ENCODE measurements around the gene TOMM34.

The TOMM34 gene

GRCh38 chr20:44960103-44960852 lies at the start of gene TOMM34:
TOMM34 (minus strand) TSS chr20:44960397; CDS start chr20:44960333, 64 bp downstream.
- peak; percentile 96 for DNase-seq

GRCh38 chr20:45008521-45009049 lies 48.4 kb upstream of the TOMM34 start:
- no peak for DNase-seq

- no peak for DNase-seq
Measured at GRCh38 chr20:44997668-44998067, 37.5 kb upstream of the TOMM34 start.

- no peak for DNase-seq
Measured at GRCh38 chr20:44997171-44997570, 37.0 kb upstream of the TOMM34 start.

GRCh38 chr20:44993343-44993742 lies 33.1 kb upstream of the TOMM34 start:
- no peak for DNase-seq

GRCh38 chr20:44990957-44991356 lies 30.8 kb upstream of the TOMM34 start:
- no peak for DNase-seq

- DNase-seq = peak; percentile 58
Measured at GRCh38 chr20:44990425-44990824, 30.2 kb upstream of the TOMM34 start.

- no peak for DNase-seq
Measured at GRCh38 chr20:44988631-44989171, 28.5 kb upstream of the TOMM34 start.

GRCh38 chr20:44983093-44983674 lies 23.0 kb upstream of the TOMM34 start:
- DNase-seq = no peak

- peak; percentile 4 for DNase-seq
Measured at GRCh38 chr20:44981736-44982406, 21.7 kb upstream of the TOMM34 start.

GRCh38 chr20:44979090-44979621 lies 19.0 kb upstream of the TOMM34 start:
- peak; percentile 22 for DNase-seq

- no peak for DNase-seq
Measured at GRCh38 chr20:44976698-44977097, 16.5 kb upstream of the TOMM34 start.

- no peak for DNase-seq
Measured at GRCh38 chr20:44973053-44973452, 12.9 kb upstream of the TOMM34 start.

GRCh38 chr20:44970243-44970757 lies 10.1 kb upstream of the TOMM34 start:
- DNase-seq = no peak

GRCh38 chr20:44969300-44969894 lies 9.2 kb upstream of the TOMM34 start:
- peak; percentile 1 for DNase-seq

GRCh38 chr20:44967207-44967807 lies 7.1 kb upstream of the TOMM34 start:
- peak; percentile 5 for DNase-seq

GRCh38 chr20:44966030-44966961 lies 6.1 kb upstream of the TOMM34 start, which contains the start of gene STK4:
STK4 (plus strand) TSS chr20:44966512; CDS start chr20:44966569, 57 bp downstream.
- DNase-seq = peak; percentile 93

- DNase-seq = no peak
Measured at GRCh38 chr20:44965651-44966029, 5.4 kb upstream of the TOMM34 start.

- DNase-seq = no peak
Measured at GRCh38 chr20:44963325-44964215, 3.4 kb upstream of the TOMM34 start.

GRCh38 chr20:44962483-44962882 lies 2.3 kb upstream of the TOMM34 start:
- DNase-seq = no peak
